Measurements from ENCODE around the gene KCNC1.

The KCNC1 gene

DNA sequence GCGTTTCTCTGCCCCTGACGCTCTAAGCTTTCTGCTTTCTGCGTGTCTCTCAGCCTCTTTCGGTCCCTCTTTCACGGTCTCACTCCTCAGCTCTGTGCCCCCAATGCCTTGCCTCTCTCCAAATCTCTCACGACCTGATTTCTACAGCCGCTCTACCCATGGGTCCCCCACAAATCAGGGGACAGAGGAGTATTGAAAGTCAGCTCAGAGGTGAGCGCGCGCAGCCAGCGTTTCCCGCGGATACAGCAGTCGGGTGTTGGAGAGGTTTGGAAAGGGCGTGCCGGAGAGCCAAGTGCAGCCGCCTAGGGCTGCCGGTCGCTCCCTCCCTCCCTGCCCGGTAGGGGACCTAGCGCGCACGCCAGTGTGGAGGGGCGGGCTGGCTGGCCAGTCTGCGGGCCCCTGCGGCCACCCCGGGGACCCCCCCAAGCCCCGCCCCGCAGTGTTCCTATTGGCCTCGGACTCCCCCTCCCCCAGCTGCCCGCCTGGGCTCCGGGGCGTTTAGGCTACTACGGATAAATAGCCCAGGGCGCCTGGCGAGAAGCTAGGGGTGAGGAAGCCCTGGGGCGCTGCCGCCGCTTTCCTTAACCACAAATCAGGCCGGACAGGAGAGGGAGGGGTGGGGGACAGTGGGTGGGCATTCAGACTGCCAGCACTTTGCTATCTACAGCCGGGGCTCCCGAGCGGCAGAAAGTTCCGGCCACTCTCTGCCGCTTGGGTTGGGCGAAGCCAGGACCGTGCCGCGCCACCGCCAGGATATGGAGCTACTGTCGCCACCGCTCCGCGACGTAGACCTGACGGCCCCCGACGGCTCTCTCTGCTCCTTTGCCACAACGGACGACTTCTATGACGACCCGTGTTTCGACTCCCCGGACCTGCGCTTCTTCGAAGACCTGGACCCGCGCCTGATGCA lies 15.3 kb upstream of the KCNC1 start, which contains the start of gene MYOD1:
Gene MYOD1 (plus strand): TSS at position 544 of the 910 bp plus-strand sequence. CDS start 212 bp downstream, at position 756.
- TF ChIP-seq, protein P1, sequence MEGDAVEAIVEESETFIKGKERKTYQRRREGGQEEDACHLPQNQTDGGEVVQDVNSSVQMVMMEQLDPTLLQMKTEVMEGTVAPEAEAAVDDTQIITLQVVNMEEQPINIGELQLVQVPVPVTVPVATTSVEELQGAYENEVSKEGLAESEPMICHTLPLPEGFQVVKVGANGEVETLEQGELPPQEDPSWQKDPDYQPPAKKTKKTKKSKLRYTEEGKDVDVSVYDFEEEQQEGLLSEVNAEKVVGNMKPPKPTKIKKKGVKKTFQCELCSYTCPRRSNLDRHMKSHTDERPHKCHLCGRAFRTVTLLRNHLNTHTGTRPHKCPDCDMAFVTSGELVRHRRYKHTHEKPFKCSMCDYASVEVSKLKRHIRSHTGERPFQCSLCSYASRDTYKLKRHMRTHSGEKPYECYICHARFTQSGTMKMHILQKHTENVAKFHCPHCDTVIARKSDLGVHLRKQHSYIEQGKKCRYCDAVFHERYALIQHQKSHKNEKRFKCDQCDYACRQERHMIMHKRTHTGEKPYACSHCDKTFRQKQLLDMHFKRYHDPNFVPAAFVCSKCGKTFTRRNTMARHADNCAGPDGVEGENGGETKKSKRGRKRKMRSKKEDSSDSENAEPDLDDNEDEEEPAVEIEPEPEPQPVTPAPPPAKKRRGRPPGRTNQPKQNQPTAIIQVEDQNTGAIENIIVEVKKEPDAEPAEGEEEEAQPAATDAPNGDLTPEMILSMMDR (IDR thresholded peaks at IDR 0.05; ENCODE audit: control insufficient read depth, insufficient read depth, low read depth, low read length, missing control alignments): no peak
- no peak for DNase-seq (ENCODE audit: low read depth)
- H3K4me3 ChIP-seq (ENCODE audit: control insufficient read depth, low read depth, low read length): no peak within 1 kb of the TSS

DNA sequence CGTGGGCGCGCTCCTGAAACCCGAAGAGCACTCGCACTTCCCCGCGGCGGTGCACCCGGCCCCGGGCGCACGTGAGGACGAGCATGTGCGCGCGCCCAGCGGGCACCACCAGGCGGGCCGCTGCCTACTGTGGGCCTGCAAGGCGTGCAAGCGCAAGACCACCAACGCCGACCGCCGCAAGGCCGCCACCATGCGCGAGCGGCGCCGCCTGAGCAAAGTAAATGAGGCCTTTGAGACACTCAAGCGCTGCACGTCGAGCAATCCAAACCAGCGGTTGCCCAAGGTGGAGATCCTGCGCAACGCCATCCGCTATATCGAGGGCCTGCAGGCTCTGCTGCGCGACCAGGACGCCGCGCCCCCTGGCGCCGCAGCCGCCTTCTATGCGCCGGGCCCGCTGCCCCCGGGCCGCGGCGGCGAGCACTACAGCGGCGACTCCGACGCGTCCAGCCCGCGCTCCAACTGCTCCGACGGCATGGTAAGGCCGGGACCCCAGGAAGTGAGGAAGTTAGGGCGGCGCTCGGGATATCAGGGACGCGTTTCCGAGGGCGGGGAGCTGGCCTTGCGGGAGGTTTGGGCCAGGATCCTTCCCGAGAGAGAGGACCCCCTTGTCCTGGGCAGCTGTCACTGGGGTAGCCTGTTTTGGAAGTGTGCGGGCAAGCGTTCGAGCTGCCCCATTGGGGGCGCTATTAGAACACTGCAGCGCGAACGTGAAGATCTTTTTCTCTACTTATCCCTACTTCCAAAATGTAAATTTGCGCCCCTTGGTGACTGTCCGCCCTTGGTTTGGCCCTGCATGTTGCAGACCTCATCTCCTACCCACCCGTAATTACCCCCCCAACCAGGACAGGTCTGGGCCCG lies 14.4 kb upstream of the KCNC1 start:
- H3K4me3 ChIP-seq (ENCODE audit: control insufficient read depth, low read depth, low read length): no peak overlapping the region
- DNase-seq (ENCODE audit: low read depth): no peak
- TF ChIP-seq, protein P1 (IDR thresholded peaks at IDR 0.05; ENCODE audit: control insufficient read depth, insufficient read depth, low read depth, low read length, missing control alignments): no peak

- TF ChIP-seq, protein P1 (IDR thresholded peaks at IDR 0.05; ENCODE audit: control insufficient read depth, insufficient read depth, low read depth, low read length, missing control alignments): no peak
- DNase-seq (ENCODE audit: low read depth): no peak
- H3K4me3 ChIP-seq (ENCODE audit: control insufficient read depth, low read depth, low read length): no peak overlapping the region
Measured at GRCh38 chr11:17720796-17721171, 13.8 kb upstream of the KCNC1 start.

- TF ChIP-seq, protein P1 (IDR thresholded peaks at IDR 0.05; ENCODE audit: control insufficient read depth, insufficient read depth, low read depth, low read length, missing control alignments): no peak
- H3K4me3 ChIP-seq (ENCODE audit: control insufficient read depth, low read depth, low read length): no peak overlapping the region
- no peak for DNase-seq (ENCODE audit: low read depth)
Measured at GRCh38 chr11:17721242-17721999, 13.2 kb upstream of the KCNC1 start.

DNA sequence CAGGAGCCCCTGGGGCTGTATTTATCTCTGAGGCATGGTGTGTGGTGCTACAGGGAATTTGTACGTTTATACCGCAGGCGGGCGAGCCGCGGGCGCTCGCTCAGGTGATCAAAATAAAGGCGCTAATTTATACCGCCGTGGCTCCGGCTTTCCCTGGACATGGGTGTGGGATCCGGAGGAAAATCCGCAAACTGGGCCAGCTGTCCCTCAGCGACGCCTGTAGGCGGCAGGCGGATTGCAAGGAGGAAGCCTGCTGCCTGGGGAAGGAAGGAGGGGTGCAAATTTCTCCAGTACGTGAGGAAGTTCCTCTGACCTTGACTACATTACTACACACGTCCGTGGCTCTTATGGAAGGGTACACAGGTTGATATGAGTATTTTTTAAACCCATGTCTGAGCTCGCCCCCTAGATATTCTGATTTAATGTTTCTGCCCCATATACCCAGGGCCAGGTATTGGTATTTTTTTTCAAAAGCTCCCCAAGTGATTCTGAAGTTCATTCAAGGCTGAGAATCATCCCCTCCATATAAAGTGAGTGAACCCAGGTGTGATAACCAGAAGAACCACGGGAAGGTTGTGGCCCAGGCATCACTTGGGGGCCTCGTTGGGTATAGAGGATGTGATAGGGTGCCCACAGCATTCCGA lies 12.5 kb upstream of the KCNC1 start:
- no peak for DNase-seq (ENCODE audit: low read depth)
- H3K4me3 ChIP-seq (ENCODE audit: control insufficient read depth, low read depth, low read length): no peak overlapping the region

More for the DNA sequence above, 12.5 kb upstream of the KCNC1 start:
- TF ChIP-seq, protein P1 (IDR thresholded peaks at IDR 0.05; ENCODE audit: control insufficient read depth, insufficient read depth, low read depth, low read length, missing control alignments): peak; percentile 68

Data from AG09309 (cell line).